ENCODE measurements around the gene ZFR.
"Not testable (repeated sequence)": the region's sequence is repeated elsewhere in the genome, so short reads cannot be mapped to it uniquely, and the experiment has no call there.

ZFR gene

GRCh38 chr5:32314152-32314488 is 130.4 kb downstream of the ZFR start:
- not testable (repeated sequence) for H3K9me3 Mint-ChIP-seq; DNase-seq (ENCODE audit: low spot score in 2 of 2); ATAC-seq; H3K27ac Mint-ChIP-seq
- peaks cover 32% of the 10 kb centered on the region for H3K4me1 Mint-ChIP-seq
- peak overlapping the region; percentile 77 for H3K4me3 Mint-ChIP-seq
- H3K36me3 Mint-ChIP-seq, result peaks cover 12% of the 10 kb centered on the region

- DNase-seq (ENCODE audit: low spot score in 2 of 2) (peak; percentile 98 to 100), ATAC-seq (peak; percentile 95)
- Mint-ChIP-seq H3K4me3 (peak within 1 kb of the TSS; percentile 77), H3K9me3 (no peaks in the 10 kb centered on the region), H3K36me3 (peaks cover 24% of the 10 kb centered on the region), H3K4me1 (peaks cover 45% of the 10 kb centered on the region), H3K27ac (peak within 1 kb of the TSS; percentile 92)
Observed at GRCh38 chr5:32312595-32313332, 131.8 kb downstream of the ZFR start, which contains the start of gene MTMR12. TSS of gene MTMR12 (minus strand) at chr5:32312939. CDS start at chr5:32312838, 101 bp downstream.

- Mint-ChIP-seq H3K27ac (peak overlapping the region; percentile 92), H3K4me1 (peaks cover 45% of the 10 kb centered on the region), H3K9me3 (no peaks in the 10 kb centered on the region), H3K36me3 (peaks cover 24% of the 10 kb centered on the region), H3K4me3 (peak overlapping the region; percentile 77)
- DNase-seq (ENCODE audit: low spot score in 2 of 2), result peak; percentile 45 to 81
- peak; percentile 42 for ATAC-seq
Observed at GRCh38 chr5:32312197-32312594, 132.3 kb downstream of the ZFR start.

GRCh38 chr5:32311404-32312196 is 132.9 kb downstream of the ZFR start:
- peak overlapping the region; percentile 92 for H3K27ac Mint-ChIP-seq
- DNase-seq (ENCODE audit: low spot score in 2 of 2) (no peak), ATAC-seq (no peak)
- peaks cover 39% of the 10 kb centered on the region for H3K4me1 Mint-ChIP-seq
- peaks cover 24% of the 10 kb centered on the region for H3K36me3 Mint-ChIP-seq
- H3K9me3 Mint-ChIP-seq, result no peaks in the 10 kb centered on the region
- peak overlapping the region; percentile 77 for H3K4me3 Mint-ChIP-seq

- no peak overlapping the region for H3K27ac Mint-ChIP-seq
- no peak for ATAC-seq
Observed at GRCh38 chr5:32309761-32310160, 134.8 kb downstream of the ZFR start.

GRCh38 chr5:32308946-32309345 is 135.6 kb downstream of the ZFR start:
- DNase-seq (ENCODE audit: low spot score in 2 of 2) (no peak), ATAC-seq (no peak)
- no peak overlapping the region for H3K4me3 Mint-ChIP-seq
- H3K36me3 Mint-ChIP-seq, result peaks cover 29% of the 10 kb centered on the region
- no peak overlapping the region for H3K27ac Mint-ChIP-seq
- no peaks in the 10 kb centered on the region for H3K9me3 Mint-ChIP-seq
- peaks cover 51% of the 10 kb centered on the region for H3K4me1 Mint-ChIP-seq

More at GRCh38 chr5:32309761-32310160, 134.8 kb downstream of the ZFR start:
- no peak for DNase-seq (ENCODE audit: low spot score in 2 of 2)
- Mint-ChIP-seq H3K4me3 (no peak overlapping the region), H3K36me3 (peaks cover 26% of the 10 kb centered on the region), H3K4me1 (peaks cover 43% of the 10 kb centered on the region), H3K9me3 (no peaks in the 10 kb centered on the region)

GRCh38 chr5:32307769-32308194 is 136.8 kb downstream of the ZFR start:
- no peaks in the 10 kb centered on the region for H3K9me3 Mint-ChIP-seq
- ATAC-seq (no peak), DNase-seq (ENCODE audit: low spot score in 2 of 2) (no peak)
- H3K4me1 Mint-ChIP-seq, result peaks cover 62% of the 10 kb centered on the region
- no peak overlapping the region for H3K4me3 Mint-ChIP-seq
- H3K36me3 Mint-ChIP-seq, result peaks cover 24% of the 10 kb centered on the region
- H3K27ac Mint-ChIP-seq, result no peak overlapping the region

GRCh38 chr5:32304622-32305021 is 139.9 kb downstream of the ZFR start:
- DNase-seq (ENCODE audit: low spot score in 2 of 2) (no peak), ATAC-seq (no peak)
- H3K4me3 Mint-ChIP-seq, result no peak overlapping the region
- peaks cover 17% of the 10 kb centered on the region for H3K36me3 Mint-ChIP-seq
- H3K9me3 Mint-ChIP-seq, result no peaks in the 10 kb centered on the region
- H3K27ac Mint-ChIP-seq, result peak overlapping the region; percentile 61
- peaks cover 67% of the 10 kb centered on the region for H3K4me1 Mint-ChIP-seq

Data from stimulated activated effector memory CD8-positive, alpha-beta T cell treated with anti-CD3 and anti-CD28 coated beads, Interleukin-12 subunit alpha, Interleukin-12 subunit beta, amount 100 ng/mL, for 72 hours (primary cell).